B cell (primary cell): Measurements from ENCODE around the gene GLIS1. TPM values are rescaled to one million over a fixed set of nuclear protein-coding genes. Genes with fewer than 3 reads are reported as not detected.

Experiments used
- ATAC-seq: fragments of 200-7000 bp; cut with Tn5 transposase; one replicate; pipeline ENCODE4 v1.10.0; 2021; ENCODE audit warnings: low read depth, mild to moderate bottlenecking, moderate number of reproducible peaks, moderate library complexity
- CTCF ChIA-PET: fragments of 350-600 bp; sonication (Branson Sonifier 250); formaldehyde crosslinking; loops from one replicate; lab custom pipeline; 2021; ENCODE audit warnings: antibody characterized with exemption, inconsistent platforms; lab: Charles Lee
- POLR2A ChIA-PET: fragments of 350-600 bp; sonication (Branson Sonifier 250); formaldehyde crosslinking; loops from one replicate; lab custom pipeline; 2021; ENCODE audit warnings: antibody characterized with exemption; lab: Charles Lee
- DNase-seq: peaks from one replicate; pipeline ENCODE4 v3.0.0; 2013
- H2AFZ ChIP-seq: 2 replicates; pipeline ENCODE4 v1.6.1; 2012; ENCODE audit warnings: mild to moderate bottlenecking, low read depth, low read length; ENCODE audit not compliant: insufficient read depth, poor library complexity, severe bottlenecking
- H3K27ac ChIP-seq, 2 donors: 1 replicate in 1 of 2; 2 replicates in 1 of 2; pipeline ENCODE4 v1.5.1; 2012 to 2013; ENCODE audit warnings: low read length in 2 of 2, mild to moderate bottlenecking in 2 of 2, moderate library complexity in 1 of 2
- H3K27me3 ChIP-seq, 4 experiments: fragments of 200-600 bp in 1 of 4; sonication (generic) in 1 of 4; replicated peaks in 1 of 4; 1 replicate in 2 of 4; 2 replicates in 2 of 4; pipeline versions ENCODE4 v1.6.1 to v1.7.0; 2013 to 2016; ENCODE audit warnings: low read length in 3 of 4, mild to moderate bottlenecking in 2 of 4, mixed read lengths in 1 of 4, moderate library complexity in 1 of 4; ENCODE audit not compliant: insufficient read depth in 4 of 4, control insufficient read depth in 3 of 4; ENCODE audit errors: control extremely low read depth in 1 of 4
- H3K36me3 ChIP-seq, 2 experiments: replicated peaks in 1 of 2; 1 replicate in 1 of 2; 2 replicates in 1 of 2; pipeline versions ENCODE4 v1.6.1 to v1.7.1; 2013; ENCODE audit warnings: low read length in 1 of 2; ENCODE audit not compliant: insufficient read depth in 2 of 2, control insufficient read depth in 1 of 2; ENCODE audit errors: control extremely low read depth in 1 of 2, extremely low read depth in 1 of 2
- H3K4me1 ChIP-seq, 2 donors: fragments of 200-600 bp in 1 of 2; sonication (generic) in 1 of 2; 1 replicate in 1 of 2; 2 replicates in 1 of 2; pipeline versions ENCODE4 v1.5.1 to v1.6.1; 2013 to 2017; ENCODE audit warnings: low read length in 2 of 2; ENCODE audit not compliant: control insufficient read depth in 2 of 2, insufficient read depth in 2 of 2
- H3K4me2 ChIP-seq: replicated peaks from 2 replicates; pipeline ENCODE3; 2012; ENCODE audit warnings: mild to moderate bottlenecking, low read depth, low read length; ENCODE audit not compliant: poor library complexity, severe bottlenecking
- H3K4me3 ChIP-seq, 5 experiments: fragments of 200-600 bp in 1 of 5; sonication (generic) in 1 of 5; 1 replicate in 3 of 5; 2 replicates in 2 of 5; pipeline versions ENCODE4 v1.5.1 to v1.7.0; 2011 to 2016; ENCODE audit warnings: low read length in 4 of 5, mild to moderate bottlenecking in 4 of 5, low read depth in 2 of 5, control low read depth in 1 of 5, moderate library complexity in 1 of 5; ENCODE audit not compliant: insufficient read depth in 1 of 5; ENCODE audit errors: control extremely low read depth in 1 of 5, extremely low read depth in 1 of 5
- H3K79me2 ChIP-seq: fragments of 200-600 bp; sonication (generic); one replicate; pipeline ENCODE4 v1.6.0; 2016; ENCODE audit warnings: low read length; ENCODE audit not compliant: control insufficient read depth, insufficient read depth
- H3K9ac ChIP-seq: fragments of 200-600 bp; sonication (generic); 2 replicates; pipeline ENCODE4 v1.6.1; 2017; ENCODE audit warnings: mild to moderate bottlenecking, low read length, moderate library complexity
- H3K9me3 ChIP-seq, 3 donors: one replicate each; pipeline versions ENCODE4 v1.6.1 to v1.7.1; 2013; ENCODE audit warnings: low read length in 2 of 3; ENCODE audit not compliant: control insufficient read depth in 2 of 3, insufficient read depth in 1 of 3; ENCODE audit errors: control extremely low read depth in 1 of 3
- H4K20me1 ChIP-seq: 2 replicates; pipeline ENCODE4 v1.6.0; 2012; ENCODE audit warnings: mild to moderate bottlenecking, low read length; ENCODE audit not compliant: insufficient read depth, control insufficient read depth, poor library complexity, severe bottlenecking
- H3K27ac Mint-ChIP-seq: one replicate; pipeline ENCODE4 v1.8.0; 2021; ENCODE audit warnings: mixed read lengths
- H3K27me3 Mint-ChIP-seq: one replicate; pipeline ENCODE4 v1.8.0; 2021; ENCODE audit warnings: mixed read lengths
- H3K4me1 Mint-ChIP-seq: one replicate; pipeline ENCODE4 v1.8.0; 2021; ENCODE audit warnings: mixed read lengths
- H3K4me3 Mint-ChIP-seq: one replicate; pipeline ENCODE4 v1.8.0; 2021; ENCODE audit warnings: mixed read lengths
- H3K9me3 Mint-ChIP-seq: one replicate; pipeline ENCODE4 v1.8.0; 2022; ENCODE audit warnings: mixed read lengths; ENCODE audit not compliant: insufficient read depth
- CTCF ChIP-seq: fragments of 200-600 bp; IDR thresholded peaks from one replicate; pipeline ENCODE4 v1.8.0; 2022; ENCODE audit warnings: antibody characterized with exemption, mild to moderate bottlenecking
- EZH2 ChIP-seq: IDR thresholded peaks from 2 replicates; pipeline ENCODE4 v1.6.1; 2012; ENCODE audit warnings: borderline replicate concordance, low read depth, mild to moderate bottlenecking, moderate library complexity, low read length; ENCODE audit not compliant: insufficient read depth, poor library complexity, severe bottlenecking
- WGBS: methylation state at CpG from one replicate; pipeline ENCODE4 v1.1.5; 2013; ENCODE audit warnings: missing lambda C conversion rate; ENCODE audit not compliant: insufficient coverage; 5-methylcytosine and 5-hydroxymethylcytosine counted together
- intact Hi-C: fragments of 100-400 bp; cut with micrococcal nuclease; formaldehyde crosslinking; loops from one replicate; pipeline ENCODE4 v1.10.0; 2022
- polyA plus RNA-seq: library from polyadenylated mRNA; depleted of rRNA; stranded (reverse); fragments of >200 nt; gene quantifications from 2 replicates; pipeline ENCODE4 v1.2.3, GENCODE V29; 2012
- total RNA-seq, 2 donors: library from RNA; stranded (reverse); fragments of 120-200 nt in 1 of 2; gene quantifications; 1 replicate in 1 of 2; 2 replicates in 1 of 2; pipeline versions ENCODE4 v1.2.3 to v1.2.4, GENCODE V29; 2013 to 2022

Gene GLIS1
- total and polyA plus RNA-seq, 2 donors (not counting 1 experiment from before 2014, with no cell fraction given): not detected

- H3K79me2 ChIP-seq: no peaks in the 10 kb centered on the region
- no peaks in the 10 kb centered on the region for H3K27me3 ChIP-seq
- no peak overlapping the region for H3K4me2 ChIP-seq
- DNase-seq: no peak
- no peaks in the 10 kb centered on the region for H3K4me1 ChIP-seq
- POLR2A ChIA-PET: no interaction called here
- H3K36me3 ChIP-seq: no peaks in the 10 kb centered on the region
- H3K9ac ChIP-seq: no peak overlapping the region
- no peak for ATAC-seq
- Mint-ChIP-seq H3K27ac (no peak overlapping the region), H3K4me1 (no peaks in the 10 kb centered on the region), H3K27me3 (no peaks in the 10 kb centered on the region), H3K4me3 (no peak overlapping the region), H3K9me3 (no peaks in the 10 kb centered on the region)
- H2AFZ ChIP-seq: no peak overlapping the region
- intact Hi-C loops: no loop called here
- TF ChIP-seq CTCF (no peak), EZH2 (no peak)
- no peak overlapping the region for H3K27ac ChIP-seq
- H3K4me3 ChIP-seq: no peak overlapping the region
- no peaks in the 10 kb centered on the region for H3K9me3 ChIP-seq
- 87% methylated on average over 20 of the region's 24 CpGs for WGBS
- H4K20me1 ChIP-seq: no peaks in the 10 kb centered on the region
- CTCF ChIA-PET: interaction anchor here (0.7 kb wide), 1 partner anchor 8 kb away, joined by 3 read pairs; no protein-coding TSS in a partner anchor
These were observed 274.7 kb downstream of the GLIS1 start for GRCh38 chr1:53463961-53464899.
